ENCODE data around the gene LTBP2. TPM values are rescaled to one million over a fixed set of nuclear protein-coding genes. Genes with fewer than 3 reads are reported as not detected.
A peak's percentile ranks its signal among the peaks of the same experiment; 100 is the strongest.

LTBP2 gene
- total RNA-seq, 1 donor from 2014 or later, result 26.5 TPM

GRCh38 chr14:74551431-74552371 lies 60.3 kb downstream of the LTBP2 start:
- DNase-seq, result peak; percentile 73
- peak overlapping the region; percentile 23 for H3K4me3 ChIP-seq

GRCh38 chr14:74551001-74551400 lies 61.0 kb downstream of the LTBP2 start:
- DNase-seq, result no peak
- no peak overlapping the region for H3K4me3 ChIP-seq
- H3K36me3 ChIP-seq, result no peaks in the 10 kb centered on the region
- H3K27ac ChIP-seq (replicated peaks), result peak overlapping the region; percentile 72
- H3K4me1 ChIP-seq, result peaks cover 44% of the 10 kb centered on the region
- TF ChIP-seq CTCF (IDR thresholded peaks at IDR 0.05; ENCODE audit: borderline replicate concordance), result no peak
- intact Hi-C loops (cut with micrococcal nuclease), result no loop called here
- no peaks in the 10 kb centered on the region for H3K27me3 ChIP-seq (ENCODE audit: low read depth)
- H3K9me3 ChIP-seq (replicated peaks), result no peaks in the 10 kb centered on the region

More at GRCh38 chr14:74551431-74552371, 60.3 kb downstream of the LTBP2 start:
- Histone ChIP-seq H3K9me3 (replicated peaks) (no peaks in the 10 kb centered on the region), H3K27me3 (ENCODE audit: low read depth) (no peaks in the 10 kb centered on the region), H3K4me1 (peaks cover 44% of the 10 kb centered on the region), H3K36me3 (no peaks in the 10 kb centered on the region), H3K27ac (replicated peaks) (peak overlapping the region; percentile 72)
- no peak for TF ChIP-seq CTCF (IDR thresholded peaks at IDR 0.05; ENCODE audit: borderline replicate concordance)
- intact Hi-C loops (cut with micrococcal nuclease), result no loop called here

- no peaks in the 10 kb centered on the region for H3K36me3 ChIP-seq
- no peaks in the 10 kb centered on the region for H3K9me3 ChIP-seq (replicated peaks)
- DNase-seq, result no peak
- no peaks in the 10 kb centered on the region for H3K27me3 ChIP-seq (ENCODE audit: low read depth)
- no peak overlapping the region for H3K4me3 ChIP-seq
- intact Hi-C loops (cut with micrococcal nuclease), result no loop called here
- peaks cover 44% of the 10 kb centered on the region for H3K4me1 ChIP-seq
- H3K27ac ChIP-seq (replicated peaks), result no peak overlapping the region
- no peak for TF ChIP-seq CTCF (IDR thresholded peaks at IDR 0.05; ENCODE audit: borderline replicate concordance)
Measured at GRCh38 chr14:74550071-74550470, 62.0 kb downstream of the LTBP2 start.

GRCh38 chr14:74549588-74549987 lies 62.4 kb downstream of the LTBP2 start:
- intact Hi-C loops (cut with micrococcal nuclease), result no loop called here
- H3K4me1 ChIP-seq, result peaks cover 44% of the 10 kb centered on the region
- H3K4me3 ChIP-seq, result no peak overlapping the region
- no peaks in the 10 kb centered on the region for H3K36me3 ChIP-seq
- TF ChIP-seq CTCF (IDR thresholded peaks at IDR 0.05; ENCODE audit: borderline replicate concordance), result peak; percentile 41
- no peak for DNase-seq
- peak overlapping the region; percentile 68 for H3K27ac ChIP-seq (replicated peaks)
- no peaks in the 10 kb centered on the region for H3K27me3 ChIP-seq (ENCODE audit: low read depth)
- no peaks in the 10 kb centered on the region for H3K9me3 ChIP-seq (replicated peaks)

- DNase-seq, result peak; percentile 83
- intact Hi-C loops (cut with micrococcal nuclease), result no loop called here
- TF ChIP-seq CTCF (IDR thresholded peaks at IDR 0.05; ENCODE audit: borderline replicate concordance), result no peak
- no peak overlapping the region for H3K4me3 ChIP-seq
- H3K9me3 ChIP-seq (replicated peaks), result no peaks in the 10 kb centered on the region
- peaks cover 44% of the 10 kb centered on the region for H3K4me1 ChIP-seq
- no peaks in the 10 kb centered on the region for H3K27me3 ChIP-seq (ENCODE audit: low read depth)
- H3K36me3 ChIP-seq, result no peaks in the 10 kb centered on the region
- H3K27ac ChIP-seq (replicated peaks), result peak overlapping the region; percentile 68
Measured at GRCh38 chr14:74548881-74549280, 63.2 kb downstream of the LTBP2 start.

All from left ventricle myocardium inferior (tissue), 1 donor.